Panc1 (cell line): Measurements from ENCODE around the gene GPD1L. TPM values are rescaled to one million over a fixed set of nuclear protein-coding genes. Genes with fewer than 3 reads are reported as not detected.
A peak's percentile ranks its signal among the peaks of the same experiment; 100 is the strongest.

Source experiments
- ATAC-seq: fragments of 200-7000 bp; cut with Tn5 transposase; 2 replicates; pipeline ENCODE4 v1.9.1; 2020; ENCODE audit warnings: mild to moderate bottlenecking, moderate library complexity
- BruUV-seq: library from RNA; stranded (reverse); fragments of 400-500 nt; replicated peaks from 2 replicates; lab custom pipeline; 2021; lab: Mats Ljungman, UMichigan
- CTCF ChIA-PET: fragments of 300-600 bp; sonication (Branson Sonifier 250); formaldehyde crosslinking; loops from one replicate; lab custom pipeline; 2022; ENCODE audit warnings: antibody characterized with exemption; lab: Charles Lee
- POLR2A ChIA-PET: fragments of 300-600 bp; sonication (Branson Sonifier 250); formaldehyde crosslinking; loops from one replicate; lab custom pipeline; 2022; ENCODE audit warnings: antibody characterized with exemption; lab: Charles Lee
- DNase-seq: peaks from one replicate; pipeline ENCODE4 v3.0.0-alpha.2; 2010; ENCODE audit warnings: low read depth, low spot score
- H3K27ac ChIP-seq: 2 replicates; pipeline ENCODE4 v1.5.1; 2011; ENCODE audit warnings: mild to moderate bottlenecking, low read length, inconsistent platforms
- H3K27me3 ChIP-seq: fragments of 200-500 bp; sonication (Bioruptor generic); 2 replicates; pipeline ENCODE4 v1.6.0; 2014; ENCODE audit warnings: low read length, inconsistent platforms; ENCODE audit not compliant: control insufficient read depth, insufficient read depth
- H3K36me3 ChIP-seq: fragments of 200-500 bp; sonication (Bioruptor generic); 2 replicates; pipeline ENCODE4 v1.5.1; 2014; ENCODE audit warnings: inconsistent platforms, mild to moderate bottlenecking, low read length, moderate library complexity; ENCODE audit not compliant: control insufficient read depth, insufficient read depth
- H3K4me1 ChIP-seq: 2 replicates; pipeline ENCODE4 v1.5.1; 2011; ENCODE audit warnings: inconsistent platforms, mild to moderate bottlenecking, low read length, moderate library complexity; ENCODE audit not compliant: control insufficient read depth, insufficient read depth
- H3K4me3 ChIP-seq, 2 experiments: 2 replicates each; pipeline ENCODE4 v1.5.1; 2011 to 2012; ENCODE audit warnings: low read depth in 2 of 2, low read length in 2 of 2, mild to moderate bottlenecking in 2 of 2, inconsistent platforms in 1 of 2, moderate library complexity in 1 of 2
- H3K9me3 ChIP-seq: fragments of 200-500 bp; sonication (Bioruptor generic); 2 replicates; pipeline ENCODE4 v1.5.1; 2014; ENCODE audit warnings: low read depth, mild to moderate bottlenecking, inconsistent platforms, low read length, moderate library complexity; ENCODE audit not compliant: control insufficient read depth, insufficient read depth
- CTCF ChIP-seq: fragments of 450-650 bp; IDR thresholded peaks from 2 replicates; pipeline ENCODE4 v1.5.1; 2017; ENCODE audit warnings: mild to moderate bottlenecking
- POLR2AphosphoS5 ChIP-seq: IDR thresholded peaks from 2 replicates; pipeline ENCODE4 v1.6.1; 2012; ENCODE audit warnings: mild to moderate bottlenecking, low read depth, low read length, moderate library complexity
- REST ChIP-seq, 2 experiments: IDR thresholded peaks; 2 replicates each; pipeline ENCODE4 v1.6.1; 2011 to 2012; ENCODE audit warnings: low read depth in 2 of 2, control low read depth in 1 of 2, low read length in 1 of 2, mild to moderate bottlenecking in 1 of 2, moderate library complexity in 1 of 2; ENCODE audit not compliant: insufficient read depth in 1 of 2
- SIN3A ChIP-seq: IDR thresholded peaks from 2 replicates; pipeline ENCODE4 v1.6.1; 2012; ENCODE audit warnings: low read depth, mild to moderate bottlenecking, low read length, moderate library complexity, borderline replicate concordance; ENCODE audit not compliant: insufficient read depth
- TCF7L2 ChIP-seq: IDR thresholded peaks from 2 replicates; pipeline ENCODE4 v1.6.1; 2011; ENCODE audit warnings: mild to moderate bottlenecking, low read depth, low read length, inconsistent platforms
- in situ Hi-C: cut with HindIII; loops from 2 replicates; pipeline ENCODE4 v1.10.0; 2016; ENCODE audit warnings: low sequenced_read_pairs, low pct_unique_long_range_greater_than_20kb
- intact Hi-C: fragments of 100-400 bp; cut with micrococcal nuclease; formaldehyde crosslinking; loops from one replicate; pipeline ENCODE4 v1.10.0; 2022; ENCODE audit not compliant: unreplicated experiment
- total RNA-seq: library from RNA; stranded (reverse); gene quantifications from one replicate; pipeline ENCODE4 v1.2.1, GENCODE V29; 2021; ENCODE audit not compliant: unreplicated experiment

Gene GPD1L
- total RNA-seq, 1 experiment from 2014 or later: 10.5 TPM

GRCh38 chr3:32154205-32154579, 47.8 kb downstream of the GPD1L start:
- intact Hi-C loops: no loop called here
- no TSS peak for BruUV-seq
- POLR2A ChIA-PET: no interaction called here

GRCh38 chr3:32155117-32155516, 48.7 kb downstream of the GPD1L start:
- ATAC-seq (no peak), DNase-seq (no peak)
- no TSS peak for BruUV-seq
- H3K4me1 ChIP-seq: no peaks in the 10 kb centered on the region
- POLR2A ChIA-PET: no interaction called here
- no peaks in the 10 kb centered on the region for H3K36me3 ChIP-seq
- no peaks in the 10 kb centered on the region for H3K27me3 ChIP-seq
- in situ Hi-C loops: no loop called here
- no peak overlapping the region for H3K27ac ChIP-seq
- CTCF ChIA-PET: interaction anchor here (1.3 kb wide), 1 partner anchor 136 kb away, joined by 4 read pairs; no protein-coding TSS in a partner anchor
- intact Hi-C loops: no loop called here
- TF ChIP-seq REST (IDR thresholded peaks at IDR 0.05; ENCODE audit: insufficient read depth in 1 of 2, low read depth in 2 of 2, low read length in 1 of 2) (no peak), CTCF (no peak), TCF7L2 (no peak), SIN3A (no peak), POLR2AphosphoS5 (no peak)
- H3K4me3 ChIP-seq: no peak overlapping the region
- no peaks in the 10 kb centered on the region for H3K9me3 ChIP-seq

More at GRCh38 chr3:32154205-32154579, 47.8 kb downstream of the GPD1L start:
- no peak overlapping the region for H3K27ac ChIP-seq
- TF ChIP-seq POLR2AphosphoS5 (no peak), CTCF (peak; percentile 64), REST (IDR thresholded peaks at IDR 0.05; ENCODE audit: insufficient read depth in 1 of 2, low read depth in 2 of 2, low read length in 1 of 2) (no peak), TCF7L2 (no peak), SIN3A (no peak)
- in situ Hi-C loops: no loop called here
- H3K9me3 ChIP-seq: no peaks in the 10 kb centered on the region
- no peak overlapping the region for H3K4me3 ChIP-seq
- peak; percentile 78; the same call in 1 of the 2 replicates for ATAC-seq
- H3K36me3 ChIP-seq: no peaks in the 10 kb centered on the region
- no peaks in the 10 kb centered on the region for H3K27me3 ChIP-seq
- no peaks in the 10 kb centered on the region for H3K4me1 ChIP-seq
- CTCF ChIA-PET: interaction anchor here (0.6 to 1.3 kb wide), 3 partner anchors 135 to 466 kb away, joined by 3 to 5 read pairs (median 4); no protein-coding TSS in a partner anchor
- no peak for DNase-seq
